K562 treated with DMSO at 1 percent for 4 hours (cell line): Measurements from ENCODE around the gene SLITRK1. TPM values are rescaled to one million over a fixed set of nuclear protein-coding genes. Genes with fewer than 3 reads are reported as not detected.

ENCODE experiments used
- total RNA-seq: library from RNA; unstranded; fragments of 300-600 nt; gene quantifications from 2 replicates; pipeline ENCODE4 v1.2.3, GENCODE V29; 2022; ENCODE audit not compliant: insufficient read depth

Gene SLITRK1
- not detected in 2 replicates for total RNA-seq

GRCh38 chr13:83881917-83882605, at the start of gene SLITRK1:
Gene SLITRK1, minus strand, starts transcription at chr13:83882474. Its CDS starts 967 bp downstream, at chr13:83881507.

